Hepatocyte (in vitro differentiated cells): ENCODE measurements around the gene TCF7L2.

Source experiments
- CTCF ChIP-seq: fragments of 200-600 bp; sonication (generic); IDR thresholded peaks from 2 replicates; pipeline ENCODE4 v1.5.1; 2016; ENCODE audit warnings: antibody characterized with exemption, mild to moderate bottlenecking; ENCODE audit not compliant: poor library complexity
- EZH2 ChIP-seq: fragments of 200-600 bp; sonication (generic); IDR thresholded peaks from 2 replicates; pipeline ENCODE4 v1.6.1; 2016; ENCODE audit warnings: antibody characterized with exemption, mild to moderate bottlenecking, borderline replicate concordance
- EZH2phosphoT487 ChIP-seq: fragments of 200-600 bp; sonication (generic); IDR thresholded peaks from one replicate; pipeline ENCODE4 v1.6.1; 2018; ENCODE audit warnings: antibody characterized with exemption, mild to moderate bottlenecking, low read depth, moderate library complexity; ENCODE audit not compliant: unreplicated experiment, severe bottlenecking

DNA sequence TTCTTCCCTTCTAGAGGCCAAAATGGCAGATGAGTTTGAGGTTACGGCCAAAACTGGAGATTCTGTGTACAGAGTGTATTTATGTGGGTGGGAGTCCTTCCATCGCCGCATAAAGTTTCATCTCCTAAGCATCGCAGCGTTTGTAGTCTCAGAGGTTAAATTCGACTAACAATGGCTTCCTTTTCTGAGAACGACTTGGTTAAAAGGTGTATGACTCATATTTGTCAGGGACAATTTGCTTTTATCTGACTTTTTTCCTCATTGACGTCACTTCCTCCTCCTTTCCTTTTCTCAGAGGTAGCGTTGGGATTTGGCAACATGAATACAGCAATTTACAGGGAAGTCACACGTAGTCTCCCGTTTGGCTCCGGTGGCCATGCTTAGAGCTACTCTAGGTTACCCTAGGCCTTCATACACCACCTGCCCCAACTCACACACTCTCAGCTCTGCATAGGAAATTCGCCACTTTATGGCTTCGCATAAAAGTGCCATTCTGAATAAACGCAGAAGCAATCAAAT is 37.6 kb upstream of the TCF7L2 start:
- TF ChIP-seq CTCF (no peak), EZH2phosphoT487 (no peak), EZH2 (no peak)
